Liver (tissue), 9 donors: ENCODE results near the gene HIPK2. TPM values are rescaled to one million over a fixed set of nuclear protein-coding genes. Genes with fewer than 3 reads are reported as not detected.

Source experiments
- DNase-seq: peaks from one replicate; pipeline ENCODE4 v3.0.0-alpha.2; 2017; ENCODE audit warnings: low spot score
- H3K27ac ChIP-seq, 2 donors: one replicate each; pipeline ENCODE4 v1.7.0; 2013; ENCODE audit warnings: inconsistent platforms in 2 of 2, low read length in 2 of 2, control low read depth in 1 of 2, low read depth in 1 of 2, mild to moderate bottlenecking in 1 of 2
- H3K27me3 ChIP-seq, 4 donors: one replicate each; pipeline versions ENCODE4 v1.6.1 to v1.7.0; 2013; ENCODE audit warnings: low read length in 3 of 4, inconsistent platforms in 1 of 4, mild to moderate bottlenecking in 1 of 4, moderate library complexity in 1 of 4; ENCODE audit not compliant: control insufficient read depth in 4 of 4, insufficient read depth in 4 of 4
- H3K36me3 ChIP-seq, 4 donors: one replicate each; pipeline versions ENCODE4 v1.6.1 to v1.7.0; 2013; ENCODE audit warnings: low read length in 3 of 4, mild to moderate bottlenecking in 3 of 4, low read depth in 1 of 4, moderate library complexity in 1 of 4; ENCODE audit not compliant: control insufficient read depth in 4 of 4, insufficient read depth in 3 of 4
- H3K4me1 ChIP-seq, 4 donors: one replicate each; pipeline versions ENCODE4 v1.6.1 to v1.7.0; 2013; ENCODE audit warnings: low read length in 3 of 4, mild to moderate bottlenecking in 3 of 4, moderate library complexity in 1 of 4; ENCODE audit not compliant: control insufficient read depth in 4 of 4, insufficient read depth in 4 of 4
- H3K4me3 ChIP-seq, 3 donors: one replicate each; pipeline versions ENCODE4 v1.6.1 to v1.7.0; 2013; ENCODE audit warnings: low read length in 3 of 3, control low read depth in 1 of 3, low read depth in 1 of 3, mild to moderate bottlenecking in 1 of 3
- H3K9ac ChIP-seq, 2 donors: one replicate each; pipeline ENCODE4 v1.7.0; 2013; ENCODE audit warnings: low read length in 2 of 2, mild to moderate bottlenecking in 2 of 2, moderate library complexity in 2 of 2, control low read depth in 1 of 2, low read depth in 1 of 2
- H3K9me3 ChIP-seq, 4 donors: one replicate each; pipeline versions ENCODE4 v1.6.1 to v1.7.0; 2013; ENCODE audit warnings: low read length in 3 of 4; ENCODE audit not compliant: control insufficient read depth in 4 of 4
- EGR1 ChIP-seq, 2 donors: IDR thresholded peaks; 2 replicates each; pipeline ENCODE4 v1.6.1; 2016 to 2018; ENCODE audit warnings: antibody characterized with exemption in 2 of 2, low read depth in 2 of 2
- FOXA1 ChIP-seq: IDR thresholded peaks from 2 replicates; pipeline ENCODE4 v1.6.1; 2016; ENCODE audit warnings: antibody characterized with exemption
- FOXA2 ChIP-seq: IDR thresholded peaks from 2 replicates; pipeline ENCODE4 v1.6.1; 2016; ENCODE audit warnings: antibody characterized with exemption
- GABPA ChIP-seq, 2 donors: IDR thresholded peaks in 1 of 2; conservative IDR thresholded peaks in 1 of 2; 2 replicates each; pipeline ENCODE4 v1.6.1; 2016; ENCODE audit warnings: antibody characterized with exemption in 2 of 2, mild to moderate bottlenecking in 1 of 2, moderate library complexity in 1 of 2
- HNF4G ChIP-seq: IDR thresholded peaks from 2 replicates; pipeline ENCODE4 v1.6.1; 2016; ENCODE audit warnings: antibody characterized with exemption
- JUND ChIP-seq, 2 donors: IDR thresholded peaks; 2 replicates each; pipeline ENCODE4 v1.6.1; 2016; ENCODE audit warnings: antibody characterized with exemption in 2 of 2
- NR2F2 ChIP-seq: IDR thresholded peaks from 2 replicates; pipeline ENCODE4 v1.6.1; 2016; ENCODE audit warnings: antibody characterized with exemption
- RAD21 ChIP-seq, 2 donors: IDR thresholded peaks; 2 replicates each; pipeline ENCODE4 v1.6.1; 2016; ENCODE audit warnings: antibody characterized with exemption in 2 of 2, mild to moderate bottlenecking in 2 of 2
- RXRA ChIP-seq, 2 donors: IDR thresholded peaks; 2 replicates each; pipeline ENCODE4 v1.6.1; 2017 to 2018; ENCODE audit warnings: antibody characterized with exemption in 2 of 2, mild to moderate bottlenecking in 1 of 2
- SP1 ChIP-seq: IDR thresholded peaks from 2 replicates; pipeline ENCODE4 v1.6.1; 2018; ENCODE audit warnings: antibody characterized with exemption, mild to moderate bottlenecking
- YY1 ChIP-seq: IDR thresholded peaks from 2 replicates; pipeline ENCODE4 v1.6.1; 2016; ENCODE audit warnings: antibody characterized with exemption, mild to moderate bottlenecking
- WGBS: extraction: QIAGEN DNeasy Blood & Tissue Kit; methylation state at CpG from one replicate; pipeline ENCODE4 v1.1.7; 2013; 5-methylcytosine and 5-hydroxymethylcytosine counted together
- polyA plus RNA-seq, 2 donors: library from polyadenylated mRNA; stranded (reverse) in 1 of 2; unstranded in 1 of 2; fragments of 200-250 nt in 1 of 2; fragments of >200 nt in 1 of 2; fragmentation: Nextera tagmentation in 1 of 2; extraction: Ambion mirVana in 1 of 2; gene quantifications; one replicate each; pipeline versions ENCODE4 v1.2.1 to v1.2.3, GENCODE V29; 2013 to 2015
- total RNA-seq, 2 donors: library from RNA; depleted of rRNA; stranded (reverse); fragments of >200 nt; gene quantifications; one replicate each; pipeline ENCODE4 v1.2.3, GENCODE V29; 2014
- TF ChIP-seq, protein P1 (sequence below): fragments of 150-350 bp; IDR thresholded peaks from 2 replicates; pipeline ENCODE4 v1.5.1; 2017; ENCODE audit warnings: improper control_type of control experiment, low read depth, low read length; ENCODE audit not compliant: missing input control
- TF ChIP-seq, protein P2 (sequence below): IDR thresholded peaks from 2 replicates; pipeline ENCODE4 v1.6.1; 2016; ENCODE audit warnings: antibody characterized with exemption, mild to moderate bottlenecking
- TF ChIP-seq, protein P3 (sequence below): IDR thresholded peaks from 2 replicates; pipeline ENCODE4 v1.6.1; 2016; ENCODE audit warnings: antibody characterized with exemption
- TF ChIP-seq, protein P4 (sequence below): IDR thresholded peaks from 2 replicates; pipeline ENCODE4 v1.6.1; 2016; ENCODE audit warnings: antibody characterized with exemption
- donor health status: healthy.
- donor health status: healthy.
- donor health status: healthy.
- donor health status: healthy.
- donor health status: healthy.

Gene HIPK2
- total and polyA plus RNA-seq, 4 donors = 13.1 to 48.8 (median 16.6) TPM

DNA sequence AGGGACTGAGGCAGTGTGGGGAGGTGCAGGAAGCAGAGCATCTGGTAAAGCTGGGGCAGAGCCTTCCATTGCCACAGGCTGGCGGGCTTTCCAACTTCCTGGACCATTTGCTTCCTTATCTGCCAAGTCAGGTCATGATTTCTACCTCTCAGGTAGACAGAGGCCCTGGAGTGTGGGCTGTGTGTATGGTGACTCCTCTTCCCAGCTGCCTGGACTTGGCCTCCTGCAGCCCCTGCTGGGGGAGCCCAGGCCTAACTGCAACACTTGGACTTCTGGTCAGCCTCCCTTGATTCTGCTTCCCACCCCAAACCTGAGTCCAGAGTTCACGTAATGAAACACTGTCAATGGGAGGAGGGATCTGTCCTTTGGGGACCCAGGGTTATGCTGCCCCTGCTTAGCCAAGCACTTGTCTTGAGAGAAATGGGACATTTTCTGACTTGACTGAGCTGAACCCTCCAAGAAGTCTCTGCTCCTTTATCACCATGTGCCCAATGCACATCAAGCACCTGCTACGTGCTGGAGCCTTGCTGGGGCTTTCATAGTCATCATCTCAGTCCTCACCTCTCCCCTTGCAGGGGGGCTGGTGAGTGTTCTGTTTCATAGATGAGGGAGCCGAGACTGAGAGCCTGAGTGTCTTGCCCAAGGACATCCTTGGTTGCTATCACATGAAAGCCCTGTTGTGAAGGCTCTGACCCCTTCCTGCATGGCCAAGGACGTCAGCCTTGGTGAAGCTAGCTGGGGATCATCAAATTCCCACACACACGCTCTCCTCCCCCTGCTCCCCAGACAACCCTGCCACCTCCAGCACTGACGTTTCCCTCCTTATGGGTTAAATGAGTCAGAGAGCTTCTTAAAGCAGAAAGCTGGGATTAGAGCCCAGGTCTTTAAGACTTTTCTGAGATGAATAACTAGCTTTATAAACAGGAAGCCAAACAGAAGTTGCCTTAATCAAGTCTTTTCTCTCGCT, 250.9 kb downstream of the HIPK2 start:
- Histone ChIP-seq H3K9me3 (no peaks in the 10 kb centered on the region), H3K4me3 (no peak overlapping the region), H3K4me1 (peaks cover 0 to 2% (median 0%) of the 10 kb centered on the region in 4 donors), H3K9ac (no peak overlapping the region), H3K36me3 (no peaks in the 10 kb centered on the region), H3K27me3 (peaks cover 0 to 5% (median 0%) of the 10 kb centered on the region in 4 donors), H3K27ac (no peak overlapping the region)
- TF ChIP-seq NR2F2 = no peak
- TF ChIP-seq RAD21 (IDR thresholded peaks at IDR 0.05) = no peak
- TF ChIP-seq, protein P1, sequence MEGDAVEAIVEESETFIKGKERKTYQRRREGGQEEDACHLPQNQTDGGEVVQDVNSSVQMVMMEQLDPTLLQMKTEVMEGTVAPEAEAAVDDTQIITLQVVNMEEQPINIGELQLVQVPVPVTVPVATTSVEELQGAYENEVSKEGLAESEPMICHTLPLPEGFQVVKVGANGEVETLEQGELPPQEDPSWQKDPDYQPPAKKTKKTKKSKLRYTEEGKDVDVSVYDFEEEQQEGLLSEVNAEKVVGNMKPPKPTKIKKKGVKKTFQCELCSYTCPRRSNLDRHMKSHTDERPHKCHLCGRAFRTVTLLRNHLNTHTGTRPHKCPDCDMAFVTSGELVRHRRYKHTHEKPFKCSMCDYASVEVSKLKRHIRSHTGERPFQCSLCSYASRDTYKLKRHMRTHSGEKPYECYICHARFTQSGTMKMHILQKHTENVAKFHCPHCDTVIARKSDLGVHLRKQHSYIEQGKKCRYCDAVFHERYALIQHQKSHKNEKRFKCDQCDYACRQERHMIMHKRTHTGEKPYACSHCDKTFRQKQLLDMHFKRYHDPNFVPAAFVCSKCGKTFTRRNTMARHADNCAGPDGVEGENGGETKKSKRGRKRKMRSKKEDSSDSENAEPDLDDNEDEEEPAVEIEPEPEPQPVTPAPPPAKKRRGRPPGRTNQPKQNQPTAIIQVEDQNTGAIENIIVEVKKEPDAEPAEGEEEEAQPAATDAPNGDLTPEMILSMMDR = no peak
- TF ChIP-seq SP1 = no peak
- TF ChIP-seq FOXA1 = no peak
- no peak for TF ChIP-seq JUND (IDR thresholded peaks at IDR 0.05)
- TF ChIP-seq FOXA2 = no peak
- TF ChIP-seq, protein P2, sequence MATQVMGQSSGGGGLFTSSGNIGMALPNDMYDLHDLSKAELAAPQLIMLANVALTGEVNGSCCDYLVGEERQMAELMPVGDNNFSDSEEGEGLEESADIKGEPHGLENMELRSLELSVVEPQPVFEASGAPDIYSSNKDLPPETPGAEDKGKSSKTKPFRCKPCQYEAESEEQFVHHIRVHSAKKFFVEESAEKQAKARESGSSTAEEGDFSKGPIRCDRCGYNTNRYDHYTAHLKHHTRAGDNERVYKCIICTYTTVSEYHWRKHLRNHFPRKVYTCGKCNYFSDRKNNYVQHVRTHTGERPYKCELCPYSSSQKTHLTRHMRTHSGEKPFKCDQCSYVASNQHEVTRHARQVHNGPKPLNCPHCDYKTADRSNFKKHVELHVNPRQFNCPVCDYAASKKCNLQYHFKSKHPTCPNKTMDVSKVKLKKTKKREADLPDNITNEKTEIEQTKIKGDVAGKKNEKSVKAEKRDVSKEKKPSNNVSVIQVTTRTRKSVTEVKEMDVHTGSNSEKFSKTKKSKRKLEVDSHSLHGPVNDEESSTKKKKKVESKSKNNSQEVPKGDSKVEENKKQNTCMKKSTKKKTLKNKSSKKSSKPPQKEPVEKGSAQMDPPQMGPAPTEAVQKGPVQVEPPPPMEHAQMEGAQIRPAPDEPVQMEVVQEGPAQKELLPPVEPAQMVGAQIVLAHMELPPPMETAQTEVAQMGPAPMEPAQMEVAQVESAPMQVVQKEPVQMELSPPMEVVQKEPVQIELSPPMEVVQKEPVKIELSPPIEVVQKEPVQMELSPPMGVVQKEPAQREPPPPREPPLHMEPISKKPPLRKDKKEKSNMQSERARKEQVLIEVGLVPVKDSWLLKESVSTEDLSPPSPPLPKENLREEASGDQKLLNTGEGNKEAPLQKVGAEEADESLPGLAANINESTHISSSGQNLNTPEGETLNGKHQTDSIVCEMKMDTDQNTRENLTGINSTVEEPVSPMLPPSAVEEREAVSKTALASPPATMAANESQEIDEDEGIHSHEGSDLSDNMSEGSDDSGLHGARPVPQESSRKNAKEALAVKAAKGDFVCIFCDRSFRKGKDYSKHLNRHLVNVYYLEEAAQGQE = no peak
- no peak for TF ChIP-seq GABPA (IDR thresholded peaks at IDR 0.05 in 1 of 2, conservative IDR thresholded peaks at IDR 0.05 in 1 of 2)
- TF ChIP-seq YY1 = no peak
- TF ChIP-seq, protein P3, sequence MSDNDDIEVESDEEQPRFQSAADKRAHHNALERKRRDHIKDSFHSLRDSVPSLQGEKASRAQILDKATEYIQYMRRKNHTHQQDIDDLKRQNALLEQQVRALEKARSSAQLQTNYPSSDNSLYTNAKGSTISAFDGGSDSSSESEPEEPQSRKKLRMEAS = no peak
- WGBS = 76% methylated on average over 8 of the region's 8 CpGs
- DNase-seq = no peak

DNA sequence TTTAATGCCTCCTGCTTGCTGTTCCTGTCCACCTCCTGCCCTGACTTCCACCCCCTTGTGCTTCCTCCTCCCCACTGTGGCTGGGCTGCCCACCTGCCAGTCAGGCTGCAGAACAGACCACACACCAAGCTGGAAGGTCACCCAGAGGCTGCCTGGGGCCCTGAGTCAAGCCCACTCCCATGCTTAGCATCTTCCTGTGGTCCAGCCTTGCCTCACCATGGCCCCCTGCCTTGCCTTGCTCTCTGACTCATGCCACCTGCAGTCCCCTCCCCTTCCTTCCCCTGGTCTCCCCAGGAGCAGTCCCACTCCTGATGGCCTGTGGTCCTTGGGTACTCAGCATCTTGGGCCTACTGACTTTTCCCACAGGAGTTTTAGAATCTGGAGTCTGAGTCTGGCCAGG, 252.0 kb downstream of the HIPK2 start:
- Histone ChIP-seq H3K27ac (no peak overlapping the region), H3K9ac (no peak overlapping the region), H3K4me1 (peaks cover 0 to 2% (median 0%) of the 10 kb centered on the region in 4 donors), H3K36me3 (no peaks in the 10 kb centered on the region), H3K27me3 (peaks cover 0 to 7% (median 2%) of the 10 kb centered on the region in 4 donors), H3K4me3 (no peak overlapping the region), H3K9me3 (no peaks in the 10 kb centered on the region)
- TF ChIP-seq EGR1 (IDR thresholded peaks at IDR 0.05; ENCODE audit: low read depth in 2 of 2) (no peak), FOXA1 (no peak), HNF4G (no peak), FOXA2 (no peak), SP1 (no peak), NR2F2 (no peak), RXRA (IDR thresholded peaks at IDR 0.05) (no peak), GABPA (IDR thresholded peaks at IDR 0.05 in 1 of 2, conservative IDR thresholded peaks at IDR 0.05 in 1 of 2) (no peak), JUND (IDR thresholded peaks at IDR 0.05) (no peak), YY1 (no peak), RAD21 (IDR thresholded peaks at IDR 0.05) (no peak)
- TF ChIP-seq, protein P3 = no peak
- TF ChIP-seq, protein P4, sequence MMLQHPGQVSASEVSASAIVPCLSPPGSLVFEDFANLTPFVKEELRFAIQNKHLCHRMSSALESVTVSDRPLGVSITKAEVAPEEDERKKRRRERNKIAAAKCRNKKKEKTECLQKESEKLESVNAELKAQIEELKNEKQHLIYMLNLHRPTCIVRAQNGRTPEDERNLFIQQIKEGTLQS = no peak
- DNase-seq = no peak
